Muscle of arm (tissue), 12 donors: Measurements from ENCODE around the gene DES. TPM values are rescaled to one million over a fixed set of nuclear protein-coding genes. Genes with fewer than 3 reads are reported as not detected.

Source experiments
- DNase-seq: peaks from one replicate; pipeline ENCODE4 v3.0.0-alpha.2; 2013
- polyA plus RNA-seq, 12 donors: library from polyadenylated mRNA; unstranded; fragments of 120-200 nt; gene quantifications; one replicate each; pipeline ENCODE4 v1.2.1, GENCODE V29; 2013; ENCODE audit not compliant: insufficient read length in 12 of 12

DES gene
- polyA plus RNA-seq, 12 donors = 1,983 to 5,935 (median 4,188) TPM

- DNase-seq = no peak
These were observed 18.3 kb downstream of the DES start for GRCh38 chr2:219436491-219436890.

- DNase-seq = no peak
These were observed 19.0 kb downstream of the DES start for GRCh38 chr2:219437141-219437540.

- no peak for DNase-seq
These were observed 19.6 kb downstream of the DES start for GRCh38 chr2:219437690-219438206.

GRCh38 chr2:219438453-219438852, 20.3 kb downstream of the DES start:
- DNase-seq = no peak

GRCh38 chr2:219439506-219439905, 21.3 kb downstream of the DES start:
- no peak for DNase-seq

GRCh38 chr2:219440388-219441256, 22.4 kb downstream of the DES start:
- no peak for DNase-seq

GRCh38 chr2:219441451-219442255, 23.5 kb downstream of the DES start:
- DNase-seq = no peak

- no peak for DNase-seq
These were observed 24.3 kb downstream of the DES start for GRCh38 chr2:219442256-219443015.

GRCh38 chr2:219443016-219443696, 25.0 kb downstream of the DES start:
- DNase-seq = no peak

- DNase-seq = no peak
These were observed 25.5 kb downstream of the DES start for GRCh38 chr2:219443697-219444023.

GRCh38 chr2:219444566-219445091, 26.5 kb downstream of the DES start:
- no peak for DNase-seq

GRCh38 chr2:219445220-219445640, 27.1 kb downstream of the DES start:
- DNase-seq = no peak

GRCh38 chr2:219446101-219446504, 27.9 kb downstream of the DES start:
- DNase-seq = no peak

- no peak for DNase-seq
These were observed 28.5 kb downstream of the DES start for GRCh38 chr2:219446689-219447088.

- no peak for DNase-seq
These were observed 29.3 kb downstream of the DES start for GRCh38 chr2:219447242-219448098.

- no peak for DNase-seq
These were observed 30.1 kb downstream of the DES start for GRCh38 chr2:219448099-219448775.

GRCh38 chr2:219448776-219449341, 30.7 kb downstream of the DES start:
- DNase-seq = no peak

GRCh38 chr2:219449609-219450008, 31.4 kb downstream of the DES start:
- no peak for DNase-seq

GRCh38 chr2:219451661-219452360, 33.6 kb downstream of the DES start:
- no peak for DNase-seq
